ENCODE results near the gene TMEM240. TPM values are rescaled to one million over a fixed set of nuclear protein-coding genes. Genes with fewer than 3 reads are reported as not detected.
A peak's percentile ranks its signal among the peaks of the same experiment; 100 is the strongest.
"Not testable (repeated sequence)": the region's sequence is repeated elsewhere in the genome, so short reads cannot be mapped to it uniquely, and the experiment has no call there.

The TMEM240 gene
- total RNA-seq, 1 experiment from 2014 or later, result 14.3 TPM

GRCh38 chr1:1489231-1489630 is 51.2 kb downstream of the TMEM240 start:
- Histone ChIP-seq H3K27me3 (ENCODE audit: control insufficient read depth, insufficient read depth, low read length) (no peaks in the 10 kb centered on the region), H3K4me3 (ENCODE audit: insufficient read depth, low read depth, low read length) (no peak overlapping the region), H3K36me3 (replicated peaks; ENCODE audit: control insufficient read depth, insufficient read depth, low read length) (no peaks in the 10 kb centered on the region; the same call in none of the 2 replicates)
- peak; percentile 7 for DNase-seq

GRCh38 chr1:1487701-1488100 is 52.7 kb downstream of the TMEM240 start:
- H3K4me3 ChIP-seq (ENCODE audit: insufficient read depth, low read depth, low read length), result no peak overlapping the region
- no peak for DNase-seq
- no peaks in the 10 kb centered on the region; the same call in none of the 2 replicates for H3K36me3 ChIP-seq (replicated peaks; ENCODE audit: control insufficient read depth, insufficient read depth, low read length)
- no peaks in the 10 kb centered on the region for H3K27me3 ChIP-seq (ENCODE audit: control insufficient read depth, insufficient read depth, low read length)

- not testable (repeated sequence) for H3K4me3 ChIP-seq (ENCODE audit: insufficient read depth, low read depth, low read length); H3K27me3 ChIP-seq (ENCODE audit: control insufficient read depth, insufficient read depth, low read length); H3K36me3 ChIP-seq (replicated peaks; ENCODE audit: control insufficient read depth, insufficient read depth, low read length)
- DNase-seq, result peak; percentile 16
These were observed 54.6 kb downstream of the TMEM240 start for GRCh38 chr1:1485755-1486317.

GRCh38 chr1:1484976-1485750 is 55.3 kb downstream of the TMEM240 start:
- DNase-seq, result peak; percentile 7
- H3K36me3 ChIP-seq (replicated peaks; ENCODE audit: control insufficient read depth, insufficient read depth, low read length); H3K27me3 ChIP-seq (ENCODE audit: control insufficient read depth, insufficient read depth, low read length); H3K4me3 ChIP-seq (ENCODE audit: insufficient read depth, low read depth, low read length): not testable (repeated sequence)

Other genes starting within 250 kb of the TMEM240 start
- gene ACAP3, start 232.7 kb downstream of the TMEM240 start, total RNA-seq (2014; rRNA removed; shearing (Covaris generic)), result 55.7 and 55.9 TPM in 2 replicates
- gene PUSL1, start 232.0 kb downstream of the TMEM240 start, total RNA-seq (2014; rRNA removed; shearing (Covaris generic)), result 93.5 and 98.6 TPM in 2 replicates
- 169 and 189 TPM in 2 replicates for gene INTS11, start 216.0 kb downstream of the TMEM240 start, total RNA-seq (2014; rRNA removed; shearing (Covaris generic))
- gene CPTP, start 215.8 kb downstream of the TMEM240 start, total RNA-seq (2014; rRNA removed; shearing (Covaris generic)), result 25.0 and 27.7 TPM in 2 replicates
- gene TAS1R3, start 209.3 kb downstream of the TMEM240 start, total RNA-seq (2014; rRNA removed; shearing (Covaris generic)), result 0.14 TPM in 1 of 2 replicates, not detected in the other
- 189 and 191 TPM in 2 replicates for gene DVL1, start 191.2 kb downstream of the TMEM240 start, total RNA-seq (2014; rRNA removed; shearing (Covaris generic))
- 54.2 and 80.1 TPM in 2 replicates for gene MXRA8, start 182.1 kb downstream of the TMEM240 start, total RNA-seq (2014; rRNA removed; shearing (Covaris generic))
- 275 and 320 TPM in 2 replicates for gene AURKAIP1, start 165.4 kb downstream of the TMEM240 start, total RNA-seq (2014; rRNA removed; shearing (Covaris generic))
- gene CCNL2, start 141.3 kb downstream of the TMEM240 start, total RNA-seq (2014; rRNA removed; shearing (Covaris generic)), result 147 and 200 TPM in 2 replicates
- 184 and 267 TPM in 2 replicates for gene MRPL20, start 133.3 kb downstream of the TMEM240 start, total RNA-seq (2014; rRNA removed; shearing (Covaris generic))
- 0.67 TPM in 1 of 2 replicates, not detected in the other for gene ANKRD65, start 119.3 kb downstream of the TMEM240 start, total RNA-seq (2014; rRNA removed; shearing (Covaris generic))
- gene VWA1, start 104.9 kb downstream of the TMEM240 start, total RNA-seq (2014; rRNA removed; shearing (Covaris generic)), result 32.1 and 37.1 TPM in 2 replicates
- gene ATAD3C, start 90.9 kb downstream of the TMEM240 start, total RNA-seq (2014; rRNA removed; shearing (Covaris generic)), result 0.14 and 0.74 TPM in 2 replicates
- gene ATAD3B, start 68.9 kb downstream of the TMEM240 start, total RNA-seq (2014; rRNA removed; shearing (Covaris generic)), result 43.5 and 44.1 TPM in 2 replicates
- 105 and 113 TPM in 2 replicates for gene ATAD3A, start 28.5 kb downstream of the TMEM240 start, total RNA-seq (2014; rRNA removed; shearing (Covaris generic))
- gene SSU72, start 34.2 kb upstream of the TMEM240 start, total RNA-seq (2014; rRNA removed; shearing (Covaris generic)), result 80.7 and 94.3 TPM in 2 replicates
- 25.6 and 32.7 TPM in 2 replicates for gene FNDC10, start 59.5 kb upstream of the TMEM240 start, total RNA-seq (2014; rRNA removed; shearing (Covaris generic))
- 45.7 and 89.0 TPM in 2 replicates for gene MIB2, start 74.9 kb upstream of the TMEM240 start, total RNA-seq (2014; rRNA removed; shearing (Covaris generic))
- gene MMP23B, start 91.5 kb upstream of the TMEM240 start, total RNA-seq (2014; rRNA removed; shearing (Covaris generic)), result 11.9 and 15.7 TPM in 2 replicates
- 12.0 and 16.8 TPM in 2 replicates for gene CDK11B, start 118.4 kb upstream of the TMEM240 start, total RNA-seq (2014; rRNA removed; shearing (Covaris generic))
- gene SLC35E2B, start 152.2 kb upstream of the TMEM240 start, total RNA-seq (2014; rRNA removed; shearing (Covaris generic)), result 47.4 and 54.8 TPM in 2 replicates
- 18.6 and 26.2 TPM in 2 replicates for gene CDK11A, start 183.7 kb upstream of the TMEM240 start, total RNA-seq (2014; rRNA removed; shearing (Covaris generic))
- gene NADK, start 237.8 kb upstream of the TMEM240 start, total RNA-seq (2014; rRNA removed; shearing (Covaris generic)), result 111 and 175 TPM in 2 replicates

Data from H7 (cell line).